GM12892 (cell line): Measurements from ENCODE around the gene BDKRB1.

ENCODE experiments used
- DNase-seq: peaks from one replicate; pipeline ENCODE4 v3.0.0; 2011; ENCODE audit not compliant: insufficient read length
- FAIRE-seq: peaks from 2 replicates; lab custom pipeline; 2011; peaks lifted over from hg19 to GRCh38; lab: Jason Lieb, UNC
- POLR2A ChIP-seq: IDR thresholded peaks from 2 replicates; pipeline ENCODE4 v1.6.1; 2011; ENCODE audit warnings: low read depth, low read length, control low read depth
- POLR2AphosphoS5 ChIP-seq: IDR thresholded peaks from 2 replicates; pipeline ENCODE4 v1.6.1; 2011; ENCODE audit warnings: low read depth, low read length, control low read depth
- TAF1 ChIP-seq: IDR thresholded peaks from 2 replicates; pipeline ENCODE4 v1.6.1; 2011; ENCODE audit warnings: low read depth, mild to moderate bottlenecking, control low read depth, low read length, borderline replicate concordance

Gene BDKRB1

DNA sequence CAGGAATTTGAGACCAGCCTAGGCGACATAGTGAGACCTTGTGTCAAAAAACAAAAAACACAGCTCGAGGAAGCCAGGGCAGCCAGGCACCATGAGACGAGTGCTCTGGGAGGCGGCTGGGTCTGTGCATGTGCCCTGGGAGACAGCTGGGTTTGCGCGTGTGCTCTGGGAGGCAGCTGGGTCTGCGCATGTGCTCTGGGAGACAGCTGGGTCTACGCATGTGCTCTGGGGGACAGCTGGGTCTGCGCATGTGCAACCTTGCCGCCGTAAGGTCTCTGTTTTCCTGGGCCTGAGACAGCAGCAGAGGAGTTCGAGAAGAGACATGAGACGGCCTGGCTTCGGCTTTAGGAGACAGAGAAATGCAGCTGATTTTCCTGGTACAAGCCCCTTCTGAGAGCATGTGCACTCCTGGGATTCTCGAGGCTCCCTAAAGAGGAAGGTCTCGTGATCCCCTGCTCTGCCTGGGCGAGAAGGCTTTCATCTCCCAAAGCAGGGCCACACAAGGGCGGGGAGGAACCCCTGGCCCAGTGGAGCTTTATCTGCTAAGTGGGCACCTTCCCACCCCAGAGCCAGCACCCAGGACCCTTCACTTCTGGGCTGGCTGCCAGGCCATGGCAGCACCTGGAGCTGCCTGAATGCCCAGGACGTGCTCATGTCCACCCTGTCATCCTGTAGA lies 3.5 kb upstream of the BDKRB1 start:
- FAIRE-seq (no peak), DNase-seq (no peak)
- no peak for TF ChIP-seq TAF1
- no peak for TF ChIP-seq POLR2A
- TF ChIP-seq POLR2AphosphoS5: no peak

GRCh38 chr14:96252999-96253539 lies 2.9 kb upstream of the BDKRB1 start:
- FAIRE-seq: no peak
- TF ChIP-seq POLR2A (no peak), TAF1 (no peak), POLR2AphosphoS5 (no peak)
- DNase-seq: no peak

- FAIRE-seq (no peak), DNase-seq (no peak)
- TF ChIP-seq TAF1 (no peak), POLR2A (no peak), POLR2AphosphoS5 (no peak)
Measured at GRCh38 chr14:96254687-96255086, 1.3 kb upstream of the BDKRB1 start.

- DNase-seq: no peak
- no peak for FAIRE-seq
- TF ChIP-seq POLR2A (no peak), TAF1 (no peak), POLR2AphosphoS5 (no peak)
Measured at GRCh38 chr14:96256407-96256806, 397 bp downstream of the BDKRB1 start.

- TF ChIP-seq POLR2AphosphoS5 (no peak), POLR2A (no peak), TAF1 (no peak)
- FAIRE-seq (no peak), DNase-seq (no peak)
Measured at GRCh38 chr14:96257056-96257455, 1.0 kb downstream of the BDKRB1 start.

- TF ChIP-seq TAF1 (no peak), POLR2AphosphoS5 (no peak), POLR2A (no peak)
- DNase-seq (no peak), FAIRE-seq (no peak)
Measured at GRCh38 chr14:96257900-96258299, 1.9 kb downstream of the BDKRB1 start.

DNA sequence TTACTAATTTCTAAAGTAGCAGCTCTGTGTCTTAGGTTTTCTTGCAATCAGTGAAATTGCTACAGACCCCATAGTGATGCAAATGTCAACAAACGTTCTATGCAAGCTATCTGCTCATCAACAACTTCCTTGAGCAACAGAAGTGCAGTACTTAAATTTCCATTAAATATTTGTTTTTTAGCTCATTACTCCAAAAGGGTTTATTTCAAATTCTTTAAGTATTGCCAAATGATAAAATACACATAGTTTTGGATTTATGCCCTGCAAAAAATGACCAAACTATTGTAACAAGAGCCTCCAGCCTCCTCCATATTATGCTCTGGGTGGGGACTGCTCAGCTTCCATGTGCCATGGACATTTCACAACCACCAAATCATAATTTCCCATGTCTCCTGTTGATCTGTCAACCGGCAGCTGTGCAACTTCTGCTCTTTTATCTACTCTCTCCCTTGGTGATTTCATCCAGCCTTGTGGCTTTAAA lies 4.4 kb downstream of the BDKRB1 start:
- TF ChIP-seq TAF1: no peak
- TF ChIP-seq POLR2A: no peak
- TF ChIP-seq POLR2AphosphoS5: no peak
- DNase-seq: no peak
- no peak for FAIRE-seq

- no peak for TF ChIP-seq POLR2AphosphoS5
- no peak for TF ChIP-seq POLR2A
- TF ChIP-seq TAF1: no peak
- FAIRE-seq (no peak), DNase-seq (no peak)
Measured at GRCh38 chr14:96261053-96261452, 5.0 kb downstream of the BDKRB1 start.

- DNase-seq (no peak), FAIRE-seq (no peak)
- TF ChIP-seq POLR2A: no peak
- TF ChIP-seq TAF1: no peak
- TF ChIP-seq POLR2AphosphoS5: no peak
Measured at GRCh38 chr14:96261772-96262655, 6.0 kb downstream of the BDKRB1 start.

GRCh38 chr14:96263347-96264199 lies 7.6 kb downstream of the BDKRB1 start:
- TF ChIP-seq POLR2AphosphoS5 (no peak), POLR2A (no peak), TAF1 (no peak)
- DNase-seq (no peak), FAIRE-seq (no peak)
